Progenitor cell of endocrine pancreas (in vitro differentiated cells): Measurements from ENCODE around the gene ARMC7. TPM values are rescaled to one million over a fixed set of nuclear protein-coding genes. Genes with fewer than 3 reads are reported as not detected.

ENCODE experiments used
- DNase-seq: peaks from one replicate; pipeline ENCODE4 v3.0.0; 2021; ENCODE audit warnings: low spot score; ENCODE audit not compliant: unreplicated experiment
- H3K27ac Mint-ChIP-seq: 2 replicates; pipeline ENCODE4 v1.8.0; 2021; ENCODE audit warnings: mild to moderate bottlenecking, moderate library complexity, mixed read lengths
- H3K27me3 Mint-ChIP-seq: 2 replicates; pipeline ENCODE4 v1.8.0; 2021; ENCODE audit warnings: mixed read lengths
- H3K36me3 Mint-ChIP-seq: 2 replicates; pipeline ENCODE4 v1.8.0; 2022; ENCODE audit warnings: mixed read lengths; ENCODE audit not compliant: insufficient read depth
- H3K4me1 Mint-ChIP-seq: 2 replicates; pipeline ENCODE4 v1.8.0; 2021; ENCODE audit warnings: low read depth, mixed read lengths
- H3K4me3 Mint-ChIP-seq: 2 replicates; pipeline ENCODE4 v1.8.0; 2021; ENCODE audit warnings: low read depth, mild to moderate bottlenecking, moderate library complexity, mixed read lengths
- H3K9me3 Mint-ChIP-seq: 2 replicates; pipeline ENCODE4 v1.8.0; 2021; ENCODE audit warnings: low read depth, mixed read lengths
- CTCF ChIP-seq: fragments of 200-600 bp; sonication (generic); IDR thresholded peaks from one replicate; pipeline ENCODE4 v1.5.0; 2021; ENCODE audit warnings: antibody characterized with exemption, mild to moderate bottlenecking; ENCODE audit not compliant: unreplicated experiment
- total RNA-seq: library from RNA; stranded (reverse); gene quantifications from 2 replicates; pipeline ENCODE4 v1.2.1, GENCODE V29; 2021

ARMC7 gene
- total RNA-seq, 1 donor from 2014 or later, result 16.7 TPM

GRCh38 chr17:75174996-75175395 lies 65.2 kb downstream of the ARMC7 start:
- H3K9me3 Mint-ChIP-seq, result no peaks in the 10 kb centered on the region
- no peak for TF ChIP-seq CTCF
- no peaks in the 10 kb centered on the region for H3K27me3 Mint-ChIP-seq
- H3K27ac Mint-ChIP-seq, result peak overlapping the region; percentile 29
- DNase-seq, result no peak
- no peak overlapping the region for H3K4me3 Mint-ChIP-seq
- peaks cover 26% of the 10 kb centered on the region for H3K36me3 Mint-ChIP-seq
- no peaks in the 10 kb centered on the region for H3K4me1 Mint-ChIP-seq

- peaks cover 27% of the 10 kb centered on the region for H3K36me3 Mint-ChIP-seq
- H3K4me1 Mint-ChIP-seq, result peaks cover 9% of the 10 kb centered on the region
- H3K27ac Mint-ChIP-seq, result no peak overlapping the region
- TF ChIP-seq CTCF, result no peak
- DNase-seq, result no peak
- H3K9me3 Mint-ChIP-seq, result no peaks in the 10 kb centered on the region
- no peaks in the 10 kb centered on the region for H3K27me3 Mint-ChIP-seq
- H3K4me3 Mint-ChIP-seq, result no peak overlapping the region
Measured at GRCh38 chr17:75176625-75177024, 66.9 kb downstream of the ARMC7 start.

GRCh38 chr17:75178453-75178852 lies 68.7 kb downstream of the ARMC7 start:
- DNase-seq, result no peak
- Mint-ChIP-seq H3K4me3 (no peak overlapping the region), H3K36me3 (peaks cover 20% of the 10 kb centered on the region), H3K27ac (no peak overlapping the region), H3K27me3 (no peaks in the 10 kb centered on the region), H3K4me1 (peaks cover 9% of the 10 kb centered on the region), H3K9me3 (no peaks in the 10 kb centered on the region)
- no peak for TF ChIP-seq CTCF

Other genes with a start within 250 kb of the ARMC7 start
- gene FDXR, start 237.0 kb upstream of the ARMC7 start, total RNA-seq, result 16.9 and 18.2 TPM in 2 replicates
- gene FADS6, start 216.3 kb upstream of the ARMC7 start, total RNA-seq, result 0.14 and 0.42 TPM in 2 replicates
- 0.18 and 0.19 TPM in 2 replicates for gene USH1G, start 186.7 kb upstream of the ARMC7 start, total RNA-seq
- not detected in 2 replicates for gene OTOP2, start 185.7 kb upstream of the ARMC7 start, total RNA-seq
- 0.57 and 0.67 TPM in 2 replicates for gene OTOP3, start 174.1 kb upstream of the ARMC7 start, total RNA-seq
- gene HID1, start 137.2 kb upstream of the ARMC7 start, total RNA-seq, result 94.2 and 101 TPM in 2 replicates
- gene CDR2L, start 122.3 kb upstream of the ARMC7 start, total RNA-seq, result 17.2 and 17.8 TPM in 2 replicates
- gene MRPL58, start 97.3 kb upstream of the ARMC7 start, total RNA-seq, result 26.5 and 26.8 TPM in 2 replicates
- gene ATP5PD, start 63.0 kb upstream of the ARMC7 start, total RNA-seq, result 160 and 163 TPM in 2 replicates
- gene KCTD2, start 62.7 kb upstream of the ARMC7 start, total RNA-seq, result 24.9 and 27.1 TPM in 2 replicates
- 16.0 and 16.9 TPM in 2 replicates for gene SLC16A5, start 22.0 kb upstream of the ARMC7 start, total RNA-seq
- 53.3 and 58.8 TPM in 2 replicates for gene NT5C, start 21.8 kb downstream of the ARMC7 start, total RNA-seq
- 202 TPM in 2 replicates for gene JPT1, start 44.5 kb downstream of the ARMC7 start, total RNA-seq
- gene SUMO2, start 73.0 kb downstream of the ARMC7 start, total RNA-seq, result 616 and 633 TPM in 2 replicates
- 83.8 and 86.9 TPM in 2 replicates for gene NUP85, start 95.7 kb downstream of the ARMC7 start, total RNA-seq
- gene GGA3, start 151.6 kb downstream of the ARMC7 start, total RNA-seq, result 66.8 and 68.1 TPM in 2 replicates
- gene MRPS7, start 151.9 kb downstream of the ARMC7 start, total RNA-seq, result 55.2 and 59.2 TPM in 2 replicates
- 14.8 and 16.3 TPM in 2 replicates for gene MIF4GD, start 161.3 kb downstream of the ARMC7 start, total RNA-seq
- 14.1 and 18.4 TPM in 2 replicates for gene SLC25A19, start 179.5 kb downstream of the ARMC7 start, total RNA-seq